HEK293T (cell line): ENCODE data around the gene ATP2B2.

Source experiments
- CTCF ChIA-PET: fragments of 350-600 bp; formaldehyde crosslinking; extraction: SDS; loops from one replicate; lab custom pipeline; 2021; ENCODE audit warnings: antibody characterized with exemption, inconsistent platforms; lab: Yijun Ruan, JAX
- POLR2A ChIA-PET: fragments of 350-600 bp; formaldehyde crosslinking; extraction: SDS; loops from one replicate; lab custom pipeline; 2020; ENCODE audit warnings: antibody characterized with exemption, inconsistent platforms; lab: Yijun Ruan, JAX
- DNase-seq: peaks from one replicate; pipeline ENCODE4 v3.0.0; 2012; ENCODE audit warnings: mixed read lengths; ENCODE audit errors: extremely low spot score
- ARNT ChIP-seq: fragments of 450-650 bp; IDR thresholded peaks from 2 replicates; pipeline ENCODE4 v1.6.1; 2017; ENCODE audit warnings: mild to moderate bottlenecking
- BHLHE40 ChIP-seq: fragments of 450-650 bp; IDR thresholded peaks from 2 replicates; pipeline ENCODE4 v1.6.1; 2016; ENCODE audit warnings: mild to moderate bottlenecking, moderate library complexity, borderline replicate concordance
- CTBP1 ChIP-seq: fragments of 450-650 bp; IDR thresholded peaks from 2 replicates; pipeline ENCODE4 v1.6.1; 2016; ENCODE audit warnings: borderline replicate concordance
- ELF4 ChIP-seq: fragments of 450-650 bp; IDR thresholded peaks from 2 replicates; pipeline ENCODE4 v1.6.1; 2017; ENCODE audit warnings: antibody characterized with exemption
- FOXA1 ChIP-seq: fragments of 450-650 bp; IDR thresholded peaks from 2 replicates; pipeline ENCODE4 v1.6.1; 2016; ENCODE audit warnings: mild to moderate bottlenecking
- FOXK2 ChIP-seq: fragments of 450-650 bp; IDR thresholded peaks from 2 replicates; pipeline ENCODE4 v1.6.1; 2016; ENCODE audit warnings: mild to moderate bottlenecking
- FOXM1 ChIP-seq: fragments of 450-650 bp; IDR thresholded peaks from 2 replicates; pipeline ENCODE4 v1.6.1; 2017; ENCODE audit warnings: mild to moderate bottlenecking, borderline replicate concordance
- HDGF ChIP-seq: fragments of 450-650 bp; IDR thresholded peaks from 2 replicates; pipeline ENCODE4 v1.6.1; 2017; ENCODE audit warnings: antibody characterized with exemption, borderline replicate concordance
- L3MBTL2 ChIP-seq: fragments of 450-650 bp; conservative IDR thresholded peaks from 2 replicates; pipeline ENCODE4 v1.6.1; 2016; ENCODE audit warnings: mild to moderate bottlenecking
- LEF1 ChIP-seq: fragments of 450-650 bp; IDR thresholded peaks from 2 replicates; pipeline ENCODE4 v1.6.1; 2017; ENCODE audit warnings: mild to moderate bottlenecking, borderline replicate concordance
- NFRKB ChIP-seq: fragments of 450-650 bp; IDR thresholded peaks from 2 replicates; pipeline ENCODE4 v1.6.1; 2016; ENCODE audit warnings: mild to moderate bottlenecking, moderate library complexity
- SP1 ChIP-seq: fragments of 450-650 bp; IDR thresholded peaks from 2 replicates; pipeline ENCODE4 v1.6.1; 2017
- SUZ12 ChIP-seq: fragments of 450-650 bp; IDR thresholded peaks from 2 replicates; pipeline ENCODE4 v1.6.1; 2016; ENCODE audit warnings: mild to moderate bottlenecking
- TARDBP ChIP-seq: fragments of 450-650 bp; IDR thresholded peaks from 2 replicates; pipeline ENCODE4 v1.6.1; 2016
- ZNF384 ChIP-seq: fragments of 450-650 bp; IDR thresholded peaks from 2 replicates; pipeline ENCODE4 v1.6.1; 2016
- TF ChIP-seq, protein P1 (sequence below): fragments of 450-650 bp; IDR thresholded peaks from 2 replicates; pipeline ENCODE4 v1.6.1; 2016

The ATP2B2 gene

DNA sequence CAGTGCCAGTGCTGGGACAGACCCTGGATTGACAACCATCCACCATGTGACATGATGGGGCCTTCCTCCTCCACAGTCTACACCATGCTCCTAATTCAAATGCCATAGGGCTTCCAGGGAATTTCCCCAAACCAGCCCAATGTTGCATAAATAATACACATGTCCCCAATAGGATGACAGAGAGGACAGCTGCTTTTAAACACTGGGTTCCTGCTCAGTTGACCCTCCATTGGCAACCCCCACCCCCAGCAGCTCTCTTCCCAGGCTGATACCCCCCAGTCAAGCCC lies 28.3 kb upstream of the ATP2B2 start:
- TF ChIP-seq ELF4, result no peak
- TF ChIP-seq CTBP1, result no peak
- TF ChIP-seq ARNT, result no peak
- no peak for TF ChIP-seq SP1
- no peak for TF ChIP-seq BHLHE40
- TF ChIP-seq SUZ12, result no peak
- TF ChIP-seq LEF1, result no peak
- no peak for TF ChIP-seq ZNF384
- no peak for TF ChIP-seq FOXA1
- no peak for TF ChIP-seq FOXK2
- no peak for TF ChIP-seq HDGF
- no peak for TF ChIP-seq NFRKB
- TF ChIP-seq TARDBP, result no peak
- TF ChIP-seq, protein P1, sequence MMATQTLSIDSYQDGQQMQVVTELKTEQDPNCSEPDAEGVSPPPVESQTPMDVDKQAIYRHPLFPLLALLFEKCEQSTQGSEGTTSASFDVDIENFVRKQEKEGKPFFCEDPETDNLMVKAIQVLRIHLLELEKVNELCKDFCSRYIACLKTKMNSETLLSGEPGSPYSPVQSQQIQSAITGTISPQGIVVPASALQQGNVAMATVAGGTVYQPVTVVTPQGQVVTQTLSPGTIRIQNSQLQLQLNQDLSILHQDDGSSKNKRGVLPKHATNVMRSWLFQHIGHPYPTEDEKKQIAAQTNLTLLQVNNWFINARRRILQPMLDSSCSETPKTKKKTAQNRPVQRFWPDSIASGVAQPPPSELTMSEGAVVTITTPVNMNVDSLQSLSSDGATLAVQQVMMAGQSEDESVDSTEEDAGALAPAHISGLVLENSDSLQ, result no peak
- TF ChIP-seq L3MBTL2, result no peak
- no peak for TF ChIP-seq FOXM1
- POLR2A ChIA-PET, result no interaction called here
- DNase-seq, result no peak
- CTCF ChIA-PET, result no interaction called here

DNA sequence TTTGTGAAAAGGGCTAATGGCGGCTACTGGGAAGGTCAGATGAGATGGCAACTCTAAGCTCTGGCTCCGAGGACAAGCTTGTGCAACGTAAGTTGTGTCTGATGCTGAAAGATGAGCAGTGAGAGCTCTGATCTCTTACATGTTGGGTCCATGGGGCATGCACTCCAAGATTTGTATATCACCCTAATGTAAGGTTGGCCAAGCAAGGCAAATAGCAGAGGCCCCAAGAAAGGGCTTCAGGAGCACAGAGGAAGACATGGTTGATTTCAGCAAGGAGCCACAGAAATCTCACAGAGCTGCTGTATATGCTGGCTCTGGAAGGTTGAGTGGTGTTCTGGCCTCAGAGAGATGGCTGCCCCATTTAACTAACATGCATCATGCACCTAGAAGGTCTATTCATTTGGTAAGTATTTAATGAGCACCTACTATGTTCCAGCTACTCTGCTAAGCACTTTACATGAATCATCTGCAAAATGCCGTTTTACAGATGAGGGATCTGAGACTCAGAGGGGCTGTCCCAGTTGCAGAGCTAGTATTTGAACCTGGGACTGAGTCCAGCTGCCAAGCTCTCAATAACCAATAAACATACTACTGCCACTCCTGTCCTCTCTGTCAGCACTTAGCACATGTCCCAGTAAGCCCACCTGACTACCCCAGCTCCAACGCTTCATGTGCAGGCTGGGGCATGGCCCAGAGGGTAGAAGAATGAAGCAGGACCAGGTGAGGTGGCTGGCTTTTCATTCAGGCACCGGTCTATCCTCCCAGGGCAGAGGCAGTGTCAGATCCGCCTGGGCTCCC lies 27.8 kb upstream of the ATP2B2 start:
- ChIA-PET CTCF (interaction anchor here (0.6 kb wide), 1 partner anchor 250 kb away, joined by 3 read pairs; no protein-coding TSS in a partner anchor), POLR2A (no interaction called here)
- TF ChIP-seq SP1 (no peak), LEF1 (no peak), FOXM1 (no peak), ZNF384 (no peak), L3MBTL2 (no peak), ELF4 (no peak), ARNT (no peak), FOXK2 (no peak), TARDBP (no peak), SUZ12 (no peak), CTBP1 (no peak), BHLHE40 (no peak), FOXA1 (no peak), HDGF (no peak)
- TF ChIP-seq, protein P1, result no peak
- DNase-seq, result no peak

- POLR2A ChIA-PET, result no interaction called here
- no peak for TF ChIP-seq ARNT
- TF ChIP-seq FOXK2, result no peak
- no peak for TF ChIP-seq CTBP1
- TF ChIP-seq SP1, result no peak
- TF ChIP-seq, protein P1, result no peak
- TF ChIP-seq TARDBP, result no peak
- no peak for TF ChIP-seq L3MBTL2
- TF ChIP-seq BHLHE40, result no peak
- no peak for TF ChIP-seq FOXA1
- TF ChIP-seq NFRKB, result no peak
- TF ChIP-seq LEF1, result no peak
- TF ChIP-seq SUZ12, result no peak
- no peak for TF ChIP-seq ELF4
- no peak for TF ChIP-seq ZNF384
- CTCF ChIA-PET, result no interaction called here
- no peak for DNase-seq
These were observed 25.6 kb upstream of the ATP2B2 start for GRCh38 chr3:10531031-10531430.

GRCh38 chr3:10530241-10530640 lies 24.9 kb upstream of the ATP2B2 start:
- CTCF ChIA-PET, result no interaction called here
- POLR2A ChIA-PET, result no interaction called here

GRCh38 chr3:10529809-10530208 lies 24.4 kb upstream of the ATP2B2 start:
- CTCF ChIA-PET, result no interaction called here
- no peak for TF ChIP-seq CTBP1
- TF ChIP-seq, protein P1, result no peak
- no peak for TF ChIP-seq NFRKB
- no peak for TF ChIP-seq L3MBTL2
- no peak for TF ChIP-seq SP1
- TF ChIP-seq FOXM1, result no peak
- no peak for TF ChIP-seq SUZ12
- TF ChIP-seq ZNF384, result no peak
- TF ChIP-seq BHLHE40, result no peak
- TF ChIP-seq LEF1, result no peak
- TF ChIP-seq HDGF, result no peak
- no peak for TF ChIP-seq ELF4
- TF ChIP-seq FOXK2, result no peak
- TF ChIP-seq ARNT, result no peak
- TF ChIP-seq TARDBP, result no peak
- POLR2A ChIA-PET, result no interaction called here
- no peak for DNase-seq

More at GRCh38 chr3:10530241-10530640, 24.9 kb upstream of the ATP2B2 start:
- TF ChIP-seq BHLHE40, result no peak
- no peak for TF ChIP-seq SUZ12
- TF ChIP-seq ELF4, result no peak
- no peak for TF ChIP-seq CTBP1
- no peak for TF ChIP-seq FOXM1
- no peak for TF ChIP-seq LEF1
- TF ChIP-seq FOXK2, result no peak
- no peak for TF ChIP-seq ARNT
- TF ChIP-seq HDGF, result no peak
- no peak for TF ChIP-seq SP1
- TF ChIP-seq, protein P1, result no peak
- TF ChIP-seq TARDBP, result no peak
- TF ChIP-seq ZNF384, result no peak
- no peak for TF ChIP-seq FOXA1
- no peak for DNase-seq
